DMS 273 treated with DMSO at 0.1 percent for 48 hours (cell line): Measurements from ENCODE around the gene SPAG17.
"Not testable (repeated sequence)": the region's sequence is repeated elsewhere in the genome, so short reads cannot be mapped to it uniquely, and the experiment has no call there.

Experiments
- DNase-seq: peaks from one replicate; lab custom pipeline; 2025; lab: John Stamatoyannopoulos, UW

The SPAG17 gene

DNA sequence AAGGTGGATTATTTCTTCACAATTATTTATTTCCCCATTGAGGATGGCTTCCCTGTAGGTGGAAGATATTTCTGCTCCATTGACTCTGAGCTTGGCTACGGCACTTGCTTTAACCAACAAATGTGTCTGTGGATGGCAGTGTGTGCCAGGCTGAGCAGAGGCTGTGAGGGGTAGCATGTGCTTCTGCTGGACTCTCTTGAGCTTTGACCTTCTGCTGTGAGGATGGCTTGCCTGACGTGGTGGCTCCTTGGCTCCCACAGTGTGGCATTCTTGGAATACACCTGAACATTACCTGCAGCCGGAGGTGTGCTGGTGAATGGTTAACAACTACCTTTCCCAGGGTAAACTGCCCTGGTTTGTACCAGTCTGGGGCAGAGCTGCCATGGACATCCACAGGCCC is 208.6 kb downstream of the SPAG17 start:
- no peak for DNase-seq

DNA sequence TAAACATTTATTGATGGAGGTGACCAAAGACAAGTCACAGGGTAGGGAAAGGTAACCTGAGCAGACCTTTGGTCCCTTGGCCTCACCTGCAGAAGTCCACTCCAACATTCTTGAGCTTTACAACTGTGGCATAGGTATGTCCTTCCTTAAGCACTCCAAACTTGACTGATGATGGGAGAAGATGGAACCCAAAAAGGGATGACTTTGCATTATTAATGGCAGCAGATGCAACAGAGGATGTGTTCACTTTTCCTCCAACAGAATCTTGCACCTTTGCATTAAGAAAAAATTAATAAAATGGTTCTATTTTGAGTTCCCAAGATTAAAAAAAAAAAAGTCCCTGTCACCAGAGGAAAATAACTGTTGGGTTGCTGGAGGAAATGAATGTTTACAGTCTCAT is 213.3 kb downstream of the SPAG17 start:
- no peak for DNase-seq

- no peak for DNase-seq
These were observed 214.8 kb downstream of the SPAG17 start for GRCh38 chr1:117970252-117970651.

DNA sequence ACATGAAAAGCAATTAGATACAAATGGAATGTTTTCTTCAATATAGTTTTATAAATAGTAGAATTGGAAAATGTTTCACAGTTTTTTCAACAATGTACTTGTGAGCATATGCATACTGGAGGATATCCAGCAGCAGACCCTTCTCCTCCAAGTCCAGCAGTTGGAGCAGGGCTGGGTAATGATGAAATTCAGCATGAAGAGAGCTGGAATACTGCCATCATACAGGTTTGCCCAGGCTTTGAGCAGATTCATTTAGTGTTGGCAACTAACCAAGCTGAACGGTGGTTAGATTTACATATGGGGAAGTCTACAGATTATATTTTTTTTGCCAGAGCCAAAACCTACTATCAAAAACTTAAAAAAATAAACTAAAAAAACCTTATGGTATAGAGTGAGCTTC is 217.1 kb downstream of the SPAG17 start:
- peak; percentile 73 for DNase-seq

DNA sequence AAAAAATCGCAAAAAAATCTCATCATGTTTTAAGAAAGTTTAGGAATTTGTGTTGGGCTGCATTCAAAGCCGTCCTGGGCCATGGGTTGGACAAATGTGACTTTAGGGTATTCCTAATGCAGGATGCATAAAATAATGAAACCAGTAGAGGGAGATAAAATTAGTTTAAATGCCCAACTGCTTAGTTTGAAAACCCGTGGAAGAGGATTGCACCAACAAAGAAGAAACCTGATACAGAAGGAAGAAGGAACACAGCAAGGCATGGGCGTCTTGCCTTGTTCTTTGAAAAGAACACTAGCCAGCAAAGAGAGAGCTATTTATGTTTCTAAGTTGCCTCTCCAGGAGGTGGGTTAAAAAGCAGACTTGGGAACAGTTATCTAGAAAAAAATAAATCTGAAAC is 217.6 kb downstream of the SPAG17 start:
- peak; percentile 72 for DNase-seq

DNA sequence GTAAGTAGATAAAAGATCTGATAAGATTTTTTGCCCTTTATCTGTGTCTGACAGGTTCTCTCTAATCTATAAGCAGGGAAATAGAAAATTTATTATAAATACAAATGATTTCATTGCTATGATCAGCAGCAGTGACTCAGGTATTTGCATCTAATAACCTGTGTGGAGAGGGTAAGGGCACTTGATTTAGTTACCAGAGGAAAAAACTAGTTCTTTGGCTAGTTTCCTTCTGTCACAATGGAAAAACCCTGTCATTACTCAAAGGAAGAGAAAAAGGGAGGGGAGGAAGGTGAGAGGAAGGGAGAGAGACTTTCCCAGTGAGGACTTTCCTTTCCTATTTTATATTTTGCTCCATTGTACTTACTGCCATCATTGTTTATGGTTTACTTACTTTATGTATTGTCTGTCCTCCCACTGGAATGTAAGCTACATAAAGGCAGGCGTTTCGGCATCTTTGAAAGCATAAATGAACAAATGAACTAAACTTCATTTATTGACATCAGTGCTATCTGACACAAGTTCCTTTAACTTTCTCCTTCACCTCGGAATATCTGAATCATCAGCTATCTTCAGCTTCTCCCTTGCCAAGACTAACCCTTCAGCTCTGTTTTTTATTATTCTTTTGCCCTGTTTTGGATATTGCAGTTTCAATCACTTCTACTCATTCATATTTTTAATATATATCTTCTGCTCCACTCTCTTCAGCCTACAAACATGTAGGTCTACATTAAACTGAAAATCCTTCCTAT is 220.6 kb downstream of the SPAG17 start:
- no peak for DNase-seq

- no peak for DNase-seq
These were observed 225.7 kb downstream of the SPAG17 start for GRCh38 chr1:117959364-117959763.

- no peak for DNase-seq
These were observed 232.6 kb downstream of the SPAG17 start for GRCh38 chr1:117952386-117952785.

- DNase-seq, result no peak
These were observed 242.7 kb downstream of the SPAG17 start for GRCh38 chr1:117942293-117942692.

DNA sequence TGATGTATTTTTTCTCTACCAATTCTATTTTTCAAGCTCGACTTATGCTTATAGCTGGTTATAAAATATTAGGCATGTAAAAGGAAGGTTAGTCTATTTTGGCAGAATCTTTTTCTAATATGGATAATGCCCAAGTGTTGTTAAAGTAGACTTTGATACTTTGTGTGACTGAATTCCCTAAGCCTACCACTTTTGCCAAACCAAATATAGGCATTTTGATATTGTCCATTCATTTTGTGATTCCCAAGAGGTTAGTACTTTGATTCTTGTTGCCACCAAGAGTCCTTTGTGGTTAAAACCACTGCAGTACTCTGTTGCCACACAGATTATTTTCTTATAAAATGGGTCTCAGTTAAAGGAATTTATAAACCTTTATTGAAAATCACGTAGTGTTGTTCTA is 251.3 kb downstream of the SPAG17 start:
- no peak for DNase-seq

- no peak for DNase-seq
These were observed 252.5 kb downstream of the SPAG17 start for GRCh38 chr1:117932576-117932975.

DNA sequence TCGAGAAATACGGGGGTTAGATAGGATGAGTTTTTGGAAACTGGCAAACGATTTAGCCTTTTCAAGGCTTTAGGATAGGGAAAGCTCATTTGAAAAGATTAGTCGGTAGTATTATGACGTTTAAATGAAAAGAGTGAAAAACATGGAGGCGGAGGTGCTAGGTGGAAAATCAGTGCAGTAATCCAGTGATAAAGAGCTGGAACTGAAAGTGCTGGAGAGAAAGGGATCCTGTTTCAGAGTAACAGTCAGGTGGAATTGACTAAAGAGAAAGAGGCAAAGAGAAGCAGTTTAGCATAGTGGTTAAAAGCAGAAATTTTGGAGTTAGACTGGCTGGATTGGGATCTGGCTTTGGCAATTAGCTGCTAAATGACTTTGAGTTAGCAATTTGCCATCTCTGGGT is 254.5 kb downstream of the SPAG17 start:
- no peak for DNase-seq

- DNase-seq, result no peak
These were observed 254.9 kb downstream of the SPAG17 start for GRCh38 chr1:117930173-117930447.

DNA sequence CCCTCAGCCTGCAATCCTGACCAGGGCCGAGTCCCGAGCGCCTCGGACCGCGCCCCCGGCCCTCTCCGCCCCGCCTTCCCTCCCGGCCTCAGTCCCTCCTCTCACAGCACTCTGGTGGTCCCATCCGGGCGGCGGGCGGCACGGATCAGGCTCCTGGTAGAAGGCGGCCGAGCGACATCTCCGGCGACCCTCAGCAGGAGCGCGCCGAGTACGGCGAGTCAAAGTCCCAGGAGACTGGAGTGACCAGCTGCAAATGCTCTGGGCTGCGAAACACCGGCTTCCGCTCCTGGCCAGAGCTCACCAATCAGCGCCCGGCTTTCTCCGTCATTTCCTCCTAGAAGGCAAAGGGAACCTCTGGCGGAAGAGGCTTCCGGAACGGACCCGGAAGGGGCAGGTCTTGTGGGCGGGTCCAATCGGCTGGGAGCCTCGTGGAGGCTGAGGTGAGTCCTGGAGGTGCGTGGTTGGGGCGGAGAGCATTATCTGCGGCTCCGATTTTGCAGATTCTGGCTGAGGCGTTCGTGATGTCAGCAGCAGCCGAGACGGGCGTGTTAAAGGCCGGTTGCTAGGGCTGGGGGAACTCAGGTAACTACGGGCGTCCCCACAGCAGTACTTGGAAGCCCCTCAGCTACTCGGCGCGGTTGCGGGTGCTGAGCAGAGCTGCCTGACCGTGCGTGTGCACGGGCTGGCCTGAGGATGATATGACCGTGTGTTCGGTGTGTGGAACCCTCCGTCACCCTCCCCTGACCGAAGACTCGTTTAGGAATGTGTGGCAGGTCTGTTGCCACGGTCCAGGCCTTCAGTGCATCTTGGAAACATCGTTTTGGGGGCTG is 255.5 kb downstream of the SPAG17 start, which contains the start of the genes GDAP2 and WDR3:
GDAP2 (minus strand) TSS at position 279 of the 830 bp plus-strand sequence. CDS start 9,264 bp downstream, outside the sequence.
WDR3 (plus strand) TSS at position 397 of the 830 bp plus-strand sequence. CDS start 3,581 bp downstream, outside the sequence.
- peak; percentile 93 for DNase-seq

DNA sequence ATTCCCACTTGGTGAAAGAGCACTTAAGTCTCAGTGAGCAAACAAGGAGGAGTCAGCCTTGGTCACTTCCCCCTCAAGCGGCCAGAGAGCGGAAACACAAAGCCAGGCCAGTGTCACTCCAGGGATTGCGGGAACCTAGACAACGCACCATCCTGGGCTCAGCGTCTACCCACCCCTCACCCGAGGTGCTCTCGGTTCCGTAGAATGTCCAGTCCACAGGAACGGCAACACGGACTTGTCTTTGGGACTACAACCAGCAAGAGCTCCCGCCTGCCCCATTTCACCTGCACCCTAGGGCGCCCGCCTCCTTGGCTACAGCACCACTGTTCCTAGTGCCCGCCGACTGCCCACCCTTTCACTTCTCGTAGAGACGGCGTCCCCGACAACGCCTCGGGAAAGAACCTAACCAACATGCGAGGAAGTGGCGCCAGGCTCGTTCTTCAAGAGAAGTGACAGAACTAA is 256.1 kb downstream of the SPAG17 start:
- DNase-seq, result peak; percentile 1

- DNase-seq, result no peak
These were observed 259.0 kb downstream of the SPAG17 start for GRCh38 chr1:117925981-117926380.

DNA sequence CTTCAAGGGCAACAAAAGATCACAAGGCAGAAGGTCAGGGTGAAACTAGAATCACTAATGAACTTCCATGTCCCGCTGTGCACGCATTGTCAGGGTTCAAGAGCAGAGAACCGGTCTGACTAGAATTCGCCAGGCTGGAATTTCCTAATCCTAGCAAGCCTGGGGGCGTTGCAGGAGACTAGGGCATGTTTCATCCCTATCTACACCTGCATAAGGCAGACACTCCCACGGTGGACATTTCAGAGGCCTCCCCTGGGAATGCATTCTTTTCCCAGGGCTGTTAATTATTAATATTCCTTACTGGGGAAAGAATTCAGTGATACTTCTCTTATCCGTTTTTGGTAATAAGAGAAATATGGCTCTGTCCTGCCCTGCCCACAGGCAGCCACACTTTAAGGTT is 262.3 kb downstream of the SPAG17 start:
- DNase-seq, result not testable (repeated sequence)

GRCh38 chr1:117921991-117922390 is 263.0 kb downstream of the SPAG17 start:
- no peak for DNase-seq

- DNase-seq, result no peak
These were observed 265.7 kb downstream of the SPAG17 start for GRCh38 chr1:117919376-117919775.

GRCh38 chr1:117911051-117911450 is 274.0 kb downstream of the SPAG17 start:
- no peak for DNase-seq

DNA sequence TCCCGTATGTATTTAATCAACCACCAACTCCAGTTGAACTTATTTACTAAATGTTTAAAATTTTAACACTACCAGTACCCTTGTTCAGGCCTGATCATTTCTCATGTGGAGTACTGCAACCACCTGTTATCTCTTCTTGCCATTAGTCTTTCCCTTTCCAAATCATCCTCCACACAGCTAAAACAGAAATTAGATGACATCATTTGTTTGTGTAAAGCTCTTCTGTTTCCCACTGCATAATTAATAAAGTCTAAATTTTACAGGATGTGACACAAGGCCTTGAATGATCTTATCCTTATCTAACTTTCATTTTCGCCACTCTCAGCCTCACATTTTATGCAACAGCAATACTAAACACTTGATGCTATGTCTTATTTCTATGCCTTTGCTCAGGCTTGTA is 280.0 kb downstream of the SPAG17 start:
- DNase-seq, result no peak

DNA sequence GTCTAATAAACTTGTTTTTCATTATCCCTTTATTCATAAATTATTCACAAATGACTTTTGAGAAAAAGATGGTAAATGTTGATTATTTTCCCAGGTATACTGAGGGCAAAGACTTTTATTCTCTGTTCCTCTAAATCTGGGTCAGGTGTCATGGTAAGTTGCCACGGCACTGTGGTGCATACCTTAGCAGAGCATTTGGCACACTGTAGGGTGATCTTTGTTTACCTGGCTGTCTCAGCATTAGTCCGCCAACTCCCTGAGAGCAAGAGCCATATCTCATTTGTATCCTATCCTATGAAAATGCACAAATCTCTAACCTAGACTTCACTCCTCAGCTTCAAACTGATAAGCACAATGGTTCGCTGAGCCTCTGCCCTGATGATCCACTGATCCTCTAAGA is 280.5 kb downstream of the SPAG17 start:
- no peak for DNase-seq
